ENCODE measurements around the gene CADM2. TPM values are rescaled to one million over a fixed set of nuclear protein-coding genes. Genes with fewer than 3 reads are reported as not detected.

The CADM2 gene
- total RNA-seq, 1 experiment from 2014 or later = not detected

DNA sequence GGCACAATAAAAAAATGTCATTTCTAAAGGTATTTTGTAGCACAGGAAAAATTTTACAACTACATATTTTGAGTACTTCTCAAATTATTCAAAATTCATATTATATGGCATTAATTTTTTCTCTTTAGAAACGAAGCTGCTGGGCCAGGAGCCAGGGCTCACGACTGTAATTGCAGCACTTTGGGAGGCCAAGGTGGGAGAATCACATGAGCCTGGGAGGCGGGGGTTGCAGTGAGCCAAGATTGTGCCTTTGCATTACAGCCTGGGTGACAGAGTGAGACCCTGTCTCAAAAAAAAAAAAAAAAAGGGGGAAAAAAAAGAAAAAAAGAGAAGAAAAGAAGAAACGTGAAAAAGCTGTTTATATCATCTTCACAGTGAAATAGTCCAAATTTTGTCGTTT, 62.0 kb downstream of the CADM2 start:
- no peak overlapping the region for H3K4me3 ChIP-seq

GRCh38 chr3:85030052-85030451, 71.3 kb downstream of the CADM2 start:
- Histone ChIP-seq H3K27me3 (no peaks in the 10 kb centered on the region), H3K9me3 (no peaks in the 10 kb centered on the region), H3K36me3 (no peaks in the 10 kb centered on the region), H3K4me3 (no peak overlapping the region)
- DNase-seq = no peak

More for the DNA sequence above, 62.0 kb downstream of the CADM2 start:
- no peak for DNase-seq
- H3K27me3 ChIP-seq = no peaks in the 10 kb centered on the region
- H3K9me3 ChIP-seq = no peaks in the 10 kb centered on the region
- H3K36me3 ChIP-seq = no peaks in the 10 kb centered on the region

GRCh38 chr3:85037203-85037602, 78.4 kb downstream of the CADM2 start:
- no peaks in the 10 kb centered on the region for H3K27me3 ChIP-seq
- DNase-seq = no peak
- H3K4me3 ChIP-seq = no peak overlapping the region
- no peaks in the 10 kb centered on the region for H3K36me3 ChIP-seq
- no peaks in the 10 kb centered on the region for H3K9me3 ChIP-seq

DNA sequence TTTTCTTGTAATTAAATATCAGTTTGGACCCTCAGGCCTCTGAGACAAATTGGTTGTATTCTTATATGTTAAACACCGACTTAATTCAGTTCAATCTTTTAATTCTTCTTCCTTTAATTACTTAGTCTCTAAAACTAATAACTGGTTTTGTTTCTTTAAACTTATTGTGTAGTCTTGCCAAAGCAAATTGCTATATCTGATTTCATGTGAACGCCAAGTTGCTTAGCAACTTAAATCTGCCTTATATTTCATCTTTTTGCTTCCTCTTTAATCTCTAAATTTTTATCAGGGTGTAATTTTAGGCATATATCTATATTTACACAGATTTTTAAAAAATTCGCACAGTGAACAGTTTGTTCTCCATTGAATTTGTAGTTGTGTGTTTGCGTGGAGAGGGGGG, 82.2 kb downstream of the CADM2 start:
- H3K9me3 ChIP-seq = no peaks in the 10 kb centered on the region
- DNase-seq = no peak
- no peaks in the 10 kb centered on the region for H3K36me3 ChIP-seq
- no peaks in the 10 kb centered on the region for H3K27me3 ChIP-seq
- no peak overlapping the region for H3K4me3 ChIP-seq

- no peaks in the 10 kb centered on the region for H3K27me3 ChIP-seq
- DNase-seq = no peak
- H3K9me3 ChIP-seq = no peaks in the 10 kb centered on the region
- H3K4me3 ChIP-seq = no peak overlapping the region
- no peaks in the 10 kb centered on the region for H3K36me3 ChIP-seq
Observed at GRCh38 chr3:85041562-85042055, 82.8 kb downstream of the CADM2 start.

DNA sequence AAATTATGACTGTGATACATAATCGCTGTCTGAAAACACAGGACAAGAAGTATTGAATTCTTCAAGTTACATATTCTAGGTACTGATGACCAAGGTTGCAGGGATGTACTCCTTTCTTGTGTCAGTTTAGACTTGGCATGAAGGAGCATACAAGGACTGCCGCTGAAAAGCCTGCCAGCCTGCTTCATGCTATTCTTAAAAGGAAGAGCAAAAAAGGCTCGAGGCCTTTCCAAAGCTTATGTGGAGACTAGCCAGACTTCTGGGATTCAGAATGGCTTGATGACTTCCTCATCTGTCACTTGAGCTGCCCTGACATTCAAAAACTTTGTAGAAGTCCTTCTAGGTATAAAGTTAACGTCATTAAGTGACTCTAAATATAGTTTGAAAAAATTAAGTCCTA, 92.0 kb downstream of the CADM2 start:
- Histone ChIP-seq H3K27me3 (no peaks in the 10 kb centered on the region), H3K4me3 (no peak overlapping the region), H3K36me3 (no peaks in the 10 kb centered on the region), H3K9me3 (no peaks in the 10 kb centered on the region)
- DNase-seq = no peak

GRCh38 chr3:85051786-85052185, 93.0 kb downstream of the CADM2 start:
- no peaks in the 10 kb centered on the region for H3K27me3 ChIP-seq
- H3K9me3 ChIP-seq = no peaks in the 10 kb centered on the region
- no peak for DNase-seq
- no peaks in the 10 kb centered on the region for H3K36me3 ChIP-seq
- H3K4me3 ChIP-seq = no peak overlapping the region

GRCh38 chr3:85053626-85054025, 94.8 kb downstream of the CADM2 start:
- no peaks in the 10 kb centered on the region for H3K27me3 ChIP-seq
- H3K4me3 ChIP-seq = no peak overlapping the region
- H3K9me3 ChIP-seq = no peaks in the 10 kb centered on the region
- no peaks in the 10 kb centered on the region for H3K36me3 ChIP-seq
- DNase-seq = no peak

GRCh38 chr3:85054579-85054978, 95.8 kb downstream of the CADM2 start:
- Histone ChIP-seq H3K36me3 (no peaks in the 10 kb centered on the region), H3K4me3 (no peak overlapping the region), H3K9me3 (no peaks in the 10 kb centered on the region), H3K27me3 (no peaks in the 10 kb centered on the region)
- no peak for DNase-seq

- no peaks in the 10 kb centered on the region for H3K9me3 ChIP-seq
- H3K4me3 ChIP-seq = no peak overlapping the region
- no peaks in the 10 kb centered on the region for H3K36me3 ChIP-seq
- no peak for DNase-seq
- H3K27me3 ChIP-seq = no peaks in the 10 kb centered on the region
Observed at GRCh38 chr3:85068911-85069310, 110.1 kb downstream of the CADM2 start.

GRCh38 chr3:85074003-85074402, 115.2 kb downstream of the CADM2 start:
- DNase-seq = no peak
- Histone ChIP-seq H3K36me3 (no peaks in the 10 kb centered on the region), H3K9me3 (no peaks in the 10 kb centered on the region), H3K4me3 (no peak overlapping the region), H3K27me3 (no peaks in the 10 kb centered on the region)

GRCh38 chr3:85075663-85076062, 116.9 kb downstream of the CADM2 start:
- H3K36me3 ChIP-seq = no peaks in the 10 kb centered on the region
- no peak for DNase-seq
- no peaks in the 10 kb centered on the region for H3K9me3 ChIP-seq
- H3K4me3 ChIP-seq = no peak overlapping the region
- no peaks in the 10 kb centered on the region; the same call in 1 of the 2 replicates for H3K27me3 ChIP-seq

- no peak overlapping the region for H3K4me3 ChIP-seq
- DNase-seq = no peak
- H3K9me3 ChIP-seq = no peaks in the 10 kb centered on the region
- H3K27me3 ChIP-seq = no peaks in the 10 kb centered on the region; the same call in 1 of the 2 replicates
- H3K36me3 ChIP-seq = no peaks in the 10 kb centered on the region
Observed at GRCh38 chr3:85077018-85077417, 118.2 kb downstream of the CADM2 start.

DNA sequence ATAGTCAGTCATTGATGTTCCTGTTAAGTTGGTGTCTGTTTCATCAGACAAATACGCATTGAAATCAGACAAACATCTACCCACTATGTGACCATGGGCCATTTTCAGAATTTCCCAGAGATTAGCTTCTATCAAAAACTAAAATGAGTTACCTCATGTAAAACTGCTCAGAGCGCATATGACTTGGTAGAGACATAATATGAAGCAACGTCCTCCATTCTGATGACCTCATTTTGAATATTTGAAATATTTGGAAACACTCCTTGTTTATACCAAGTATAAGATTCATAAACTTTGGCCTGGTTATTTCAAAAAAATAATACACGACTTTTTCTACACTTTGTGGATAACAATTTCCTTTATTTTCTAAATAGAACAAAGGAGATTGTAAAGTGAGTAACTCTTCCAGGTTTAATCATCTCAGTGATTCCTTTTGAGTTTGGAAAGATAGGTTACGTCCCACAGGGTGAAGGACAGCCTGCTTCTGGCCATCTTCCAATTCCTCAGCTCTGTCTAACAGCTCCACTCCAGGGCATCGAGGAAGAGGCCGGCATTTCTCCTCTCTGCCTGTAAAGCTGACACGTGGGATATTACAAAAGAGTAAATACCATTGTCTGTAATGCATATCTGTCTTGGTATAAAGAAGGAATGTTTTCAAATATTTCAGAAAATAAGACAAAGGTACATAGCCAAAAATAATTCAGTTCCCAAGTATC, 122.6 kb downstream of the CADM2 start:
- no peak overlapping the region for H3K4me3 ChIP-seq
- H3K9me3 ChIP-seq = no peaks in the 10 kb centered on the region
- DNase-seq = peak; percentile 12
- H3K27me3 ChIP-seq = no peaks in the 10 kb centered on the region; the same call in 1 of the 2 replicates
- H3K36me3 ChIP-seq = no peaks in the 10 kb centered on the region

DNA sequence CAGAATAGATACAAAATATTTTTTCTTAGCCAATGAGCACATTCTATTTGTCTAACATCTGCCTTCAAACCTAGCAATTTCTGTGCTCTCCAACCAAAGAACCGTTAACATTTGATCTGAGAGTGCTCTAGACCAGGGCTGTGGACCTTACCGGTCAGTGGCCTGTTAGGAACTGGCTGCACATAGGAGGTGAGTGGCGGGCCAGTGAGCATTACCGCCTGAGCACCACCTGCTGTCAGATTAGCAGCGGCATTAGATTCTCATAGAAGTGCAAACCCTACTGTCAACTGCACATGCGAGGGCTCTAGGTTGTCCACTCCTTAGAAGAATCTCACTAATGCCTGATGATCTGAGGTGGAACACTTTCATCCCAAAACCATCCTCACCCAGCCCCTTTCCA, 131.7 kb downstream of the CADM2 start:
- Histone ChIP-seq H3K4me3 (no peak overlapping the region), H3K27me3 (no peaks in the 10 kb centered on the region), H3K9me3 (no peaks in the 10 kb centered on the region), H3K36me3 (no peaks in the 10 kb centered on the region)
- DNase-seq = no peak

DNA sequence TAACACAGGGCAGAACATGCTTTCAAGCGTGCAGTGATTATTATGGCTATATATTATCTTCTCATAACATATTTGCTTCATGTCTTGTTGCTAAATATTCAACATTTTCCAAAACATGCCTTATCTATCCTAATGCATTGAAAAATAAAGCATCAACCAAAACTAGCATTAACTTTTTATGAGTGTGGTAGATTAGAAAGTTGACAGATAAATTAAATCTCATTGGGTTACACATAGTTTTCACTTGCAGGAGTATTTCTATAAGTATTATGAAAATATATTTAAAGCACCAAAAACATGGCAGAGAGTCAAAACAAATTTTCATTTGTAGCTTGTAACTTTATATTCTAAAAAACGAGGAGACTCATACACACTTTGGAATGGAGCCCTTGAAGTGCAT, 141.5 kb downstream of the CADM2 start:
- Histone ChIP-seq H3K36me3 (no peaks in the 10 kb centered on the region), H3K27me3 (no peaks in the 10 kb centered on the region), H3K4me3 (no peak overlapping the region), H3K9me3 (no peaks in the 10 kb centered on the region)
- no peak for DNase-seq

DNA sequence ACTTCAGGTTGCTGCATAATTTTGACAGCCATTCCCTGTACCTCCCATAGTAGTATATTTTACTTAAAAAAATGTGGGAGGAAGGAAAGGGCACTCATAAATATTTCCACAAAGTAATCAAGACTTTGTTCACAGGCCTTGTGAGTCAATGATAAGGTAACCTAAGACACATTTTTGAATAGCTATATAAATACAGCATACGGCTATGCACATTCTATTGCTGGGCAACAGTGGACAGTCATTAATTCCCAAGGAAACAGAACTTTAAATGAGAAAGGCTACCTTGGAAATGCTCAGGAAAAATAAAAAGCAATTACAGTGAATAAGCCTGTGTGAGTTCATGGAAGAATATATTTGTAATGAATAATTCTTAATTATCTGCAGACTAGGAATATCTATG, 144.0 kb downstream of the CADM2 start:
- no peak for DNase-seq
- Histone ChIP-seq H3K4me3 (no peak overlapping the region), H3K36me3 (no peaks in the 10 kb centered on the region), H3K9me3 (no peaks in the 10 kb centered on the region), H3K27me3 (no peaks in the 10 kb centered on the region)

- no peak for DNase-seq
- Histone ChIP-seq H3K36me3 (no peaks in the 10 kb centered on the region), H3K9me3 (no peaks in the 10 kb centered on the region), H3K4me3 (no peak overlapping the region), H3K27me3 (no peaks in the 10 kb centered on the region)
Observed at GRCh38 chr3:85110393-85110792, 151.6 kb downstream of the CADM2 start.
